IMR-90 (cell line): Measurements from ENCODE around the gene KCNQ1.

ENCODE experiments used
- BHLHE40 ChIP-seq: fragments of 150-350 bp; IDR thresholded peaks from 2 replicates; pipeline ENCODE4 v1.6.1; 2016; ENCODE audit warnings: mild to moderate bottlenecking, low read depth, low read length
- CEBPB ChIP-seq: IDR thresholded peaks from 2 replicates; pipeline ENCODE4 v1.6.1; 2012; ENCODE audit warnings: low read depth, low read length, improper control_type of control experiment
- CHD1 ChIP-seq: IDR thresholded peaks from 2 replicates; pipeline ENCODE4 v1.6.1; 2012; ENCODE audit warnings: low read depth, low read length, improper control_type of control experiment
- FOS ChIP-seq: fragments of 150-350 bp; IDR thresholded peaks from 2 replicates; pipeline ENCODE4 v1.6.1; 2016; ENCODE audit warnings: low read depth, low read length
- MAZ ChIP-seq: IDR thresholded peaks from 2 replicates; pipeline ENCODE4 v1.6.1; 2012; ENCODE audit warnings: low read depth, mild to moderate bottlenecking, low read length, improper control_type of control experiment, moderate library complexity, borderline replicate concordance
- MXI1 ChIP-seq: IDR thresholded peaks from 2 replicates; pipeline ENCODE4 v1.6.1; 2012; ENCODE audit warnings: low read depth, mild to moderate bottlenecking, low read length, moderate library complexity, borderline replicate concordance
- POLR2A ChIP-seq: IDR thresholded peaks from 2 replicates; pipeline ENCODE4 v1.6.1; 2012; ENCODE audit warnings: mild to moderate bottlenecking, low read depth, low read length
- RAD21 ChIP-seq: IDR thresholded peaks from 2 replicates; pipeline ENCODE4 v1.6.1; 2012; ENCODE audit warnings: low read length, improper control_type of control experiment
- RFX5 ChIP-seq: IDR thresholded peaks from 2 replicates; pipeline ENCODE4 v1.8.0; 2012; ENCODE audit warnings: low read depth, mild to moderate bottlenecking, low read length, moderate library complexity
- SMC3 ChIP-seq: fragments of 150-350 bp; IDR thresholded peaks from 2 replicates; pipeline ENCODE4 v1.6.1; 2016; ENCODE audit warnings: low read depth, mild to moderate bottlenecking, antibody characterized with exemption, low read length, moderate library complexity
- TF ChIP-seq, protein P1 (sequence below): conservative IDR thresholded peaks from 2 replicates; pipeline ENCODE4 v1.5.1; 2012; ENCODE audit warnings: mild to moderate bottlenecking, low read depth, low read length, improper control_type of control experiment
- TF ChIP-seq, protein P2 (sequence below): fragments of 150-350 bp; IDR thresholded peaks from 2 replicates; pipeline ENCODE4 v1.6.1; 2016; ENCODE audit warnings: low read depth, mild to moderate bottlenecking, low read length, moderate library complexity, borderline replicate concordance

DNA sequence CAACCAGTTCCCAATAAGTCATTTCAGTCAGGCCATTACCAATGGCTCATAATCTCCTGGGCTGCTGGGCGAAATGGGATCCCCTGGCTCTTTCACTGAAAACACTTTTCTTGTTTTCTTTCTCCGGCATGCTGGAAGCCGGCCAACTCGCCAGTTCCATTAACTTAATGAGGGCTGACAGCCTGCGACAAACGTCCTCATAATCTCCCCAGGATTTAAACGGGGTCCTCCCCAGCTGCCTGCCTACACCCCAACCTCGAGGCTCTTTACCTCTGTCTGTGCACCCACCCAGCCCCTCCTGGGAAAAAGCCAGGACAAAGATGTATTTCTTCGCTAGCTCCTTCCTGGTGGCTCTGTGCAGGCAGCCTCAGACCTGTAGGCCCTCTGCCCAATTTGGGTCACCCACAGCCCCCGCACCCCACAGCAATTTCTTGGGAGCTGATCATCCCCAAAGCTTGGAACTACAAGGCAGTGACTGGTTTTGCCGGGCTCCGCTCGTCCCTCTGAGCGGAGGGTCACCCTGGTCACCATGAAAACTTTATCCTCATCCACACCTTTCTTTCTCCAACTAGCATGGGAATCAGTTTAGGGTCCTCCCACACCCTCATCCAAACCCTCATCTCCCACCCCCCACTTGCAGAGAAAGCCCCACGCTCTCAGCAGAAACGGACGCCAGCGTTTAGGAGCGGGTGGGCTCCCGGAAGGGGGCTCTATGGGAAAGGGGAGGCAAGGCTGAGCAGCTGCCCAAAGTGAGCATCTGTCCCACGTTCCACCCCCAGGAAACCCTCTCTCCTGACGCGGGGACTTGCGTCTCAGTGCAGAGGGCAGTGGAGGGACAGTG is 306.1 kb downstream of the KCNQ1 start:
- no peak for TF ChIP-seq BHLHE40
- TF ChIP-seq, protein P1, sequence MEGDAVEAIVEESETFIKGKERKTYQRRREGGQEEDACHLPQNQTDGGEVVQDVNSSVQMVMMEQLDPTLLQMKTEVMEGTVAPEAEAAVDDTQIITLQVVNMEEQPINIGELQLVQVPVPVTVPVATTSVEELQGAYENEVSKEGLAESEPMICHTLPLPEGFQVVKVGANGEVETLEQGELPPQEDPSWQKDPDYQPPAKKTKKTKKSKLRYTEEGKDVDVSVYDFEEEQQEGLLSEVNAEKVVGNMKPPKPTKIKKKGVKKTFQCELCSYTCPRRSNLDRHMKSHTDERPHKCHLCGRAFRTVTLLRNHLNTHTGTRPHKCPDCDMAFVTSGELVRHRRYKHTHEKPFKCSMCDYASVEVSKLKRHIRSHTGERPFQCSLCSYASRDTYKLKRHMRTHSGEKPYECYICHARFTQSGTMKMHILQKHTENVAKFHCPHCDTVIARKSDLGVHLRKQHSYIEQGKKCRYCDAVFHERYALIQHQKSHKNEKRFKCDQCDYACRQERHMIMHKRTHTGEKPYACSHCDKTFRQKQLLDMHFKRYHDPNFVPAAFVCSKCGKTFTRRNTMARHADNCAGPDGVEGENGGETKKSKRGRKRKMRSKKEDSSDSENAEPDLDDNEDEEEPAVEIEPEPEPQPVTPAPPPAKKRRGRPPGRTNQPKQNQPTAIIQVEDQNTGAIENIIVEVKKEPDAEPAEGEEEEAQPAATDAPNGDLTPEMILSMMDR = no peak
- no peak for TF ChIP-seq POLR2A
- TF ChIP-seq RAD21 = no peak
- TF ChIP-seq SMC3 = no peak
- TF ChIP-seq CEBPB = no peak
- no peak for TF ChIP-seq RFX5
- TF ChIP-seq, protein P2, sequence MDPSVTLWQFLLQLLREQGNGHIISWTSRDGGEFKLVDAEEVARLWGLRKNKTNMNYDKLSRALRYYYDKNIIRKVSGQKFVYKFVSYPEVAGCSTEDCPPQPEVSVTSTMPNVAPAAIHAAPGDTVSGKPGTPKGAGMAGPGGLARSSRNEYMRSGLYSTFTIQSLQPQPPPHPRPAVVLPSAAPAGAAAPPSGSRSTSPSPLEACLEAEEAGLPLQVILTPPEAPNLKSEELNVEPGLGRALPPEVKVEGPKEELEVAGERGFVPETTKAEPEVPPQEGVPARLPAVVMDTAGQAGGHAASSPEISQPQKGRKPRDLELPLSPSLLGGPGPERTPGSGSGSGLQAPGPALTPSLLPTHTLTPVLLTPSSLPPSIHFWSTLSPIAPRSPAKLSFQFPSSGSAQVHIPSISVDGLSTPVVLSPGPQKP = no peak
- TF ChIP-seq MAZ = no peak
- no peak for TF ChIP-seq CHD1
- TF ChIP-seq MXI1 = no peak
- no peak for TF ChIP-seq FOS
